Cardiac ventricle fibroblast (primary cell): ENCODE results near the gene CHPT1. TPM values are rescaled to one million over a fixed set of nuclear protein-coding genes. Genes with fewer than 3 reads are reported as not detected.

Experiments
- total RNA-seq: library from RNA; depleted of rRNA; stranded (reverse); fragments of >200 nt; gene quantifications from 2 replicates; pipeline ENCODE4 v1.2.3, GENCODE V29; 2015

The CHPT1 gene
- total RNA-seq: 19.7 and 19.8 TPM in 2 replicates

GRCh38 chr12:101697197-101697929, at the start of gene CHPT1:
TSS of gene CHPT1 (plus strand) at chr12:101697640. CDS start at chr12:101697862, 222 bp downstream.

GRCh38 chr12:101738920-101739665, 41.7 kb downstream of the CHPT1 start, which contains the start of gene SYCP3:
TSS of gene SYCP3 (minus strand) at chr12:101739462. CDS start at chr12:101737935, 1,527 bp downstream.

Other genes with a start within 250 kb of the CHPT1 start
- not detected in 2 replicates for gene SPIC, start 222.3 kb upstream of the CHPT1 start, total RNA-seq
- not detected in 2 replicates for gene MYBPC1, start 102.7 kb upstream of the CHPT1 start, total RNA-seq
- gene SYCP3, start 41.8 kb downstream of the CHPT1 start, total RNA-seq: not detected in 2 replicates
- 11.3 and 15.8 TPM in 2 replicates for gene GNPTAB, start 133.3 kb downstream of the CHPT1 start, total RNA-seq
- 10.5 and 12.5 TPM in 2 replicates for gene DRAM1, start 179.9 kb downstream of the CHPT1 start, total RNA-seq